Body of pancreas (tissue), 4 donors: ENCODE results near the gene DOCK4.

Source experiments
- CTCF ChIP-seq, 7 experiments: fragments of 450-650 bp in 4 of 7; fragments of 200-600 bp in 3 of 7; sonication (generic) in 3 of 7; IDR thresholded peaks; one replicate each; pipeline ENCODE4 v1.5.1; 2016 to 2019; ENCODE audit warnings: antibody characterized with exemption in 7 of 7
- POLR2A ChIP-seq, 3 donors: fragments of 450-650 bp; IDR thresholded peaks; one replicate each; pipeline ENCODE4 v1.6.1; 2016; ENCODE audit warnings: antibody characterized with exemption in 3 of 3, mild to moderate bottlenecking in 2 of 3

- TF ChIP-seq POLR2A (IDR thresholded peaks at IDR 0.05) (no peak), CTCF (IDR thresholded peaks at IDR 0.05) (no peak)
Measured at GRCh38 chr7:111869280-111869679, 336.9 kb downstream of the DOCK4 start.
